ENCODE measurements around the gene ZNF804A.
"Not testable (repeated sequence)": the region's sequence is repeated elsewhere in the genome, so short reads cannot be mapped to it uniquely, and the experiment has no call there.

ZNF804A gene

GRCh38 chr2:184877909-184878308 lies 279.6 kb downstream of the ZNF804A start:
- no peak for ATAC-seq

DNA sequence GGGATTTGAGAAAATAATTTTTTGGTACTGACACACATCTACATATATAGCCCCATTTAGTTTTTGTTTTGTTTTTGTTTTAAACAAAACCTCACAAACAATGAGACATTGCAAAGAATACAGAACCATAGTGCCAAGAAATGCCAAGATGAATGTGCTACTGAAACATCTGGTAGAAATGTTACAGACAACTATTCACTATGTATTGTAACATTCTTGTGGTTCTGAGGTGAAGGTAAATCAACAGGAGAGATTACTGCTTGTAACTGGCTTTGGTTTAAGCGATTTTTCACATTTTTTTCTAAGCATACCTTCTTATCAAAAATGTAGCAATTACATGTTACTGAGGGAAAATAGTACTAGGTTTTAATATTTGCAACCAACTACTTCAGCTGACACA lies 281.3 kb downstream of the ZNF804A start:
- no peak for ATAC-seq
- no peak for TF ChIP-seq OSR1 (CRISPR knock-in tag; IDR thresholded peaks at IDR 0.05)
- TF ChIP-seq TCF4 (CRISPR knock-in tag; IDR thresholded peaks at IDR 0.05; ENCODE audit: borderline replicate concordance), result no peak
- TF ChIP-seq RARB (CRISPR knock-in tag; IDR thresholded peaks at IDR 0.05), result no peak
- no peak for TF ChIP-seq CREB5 (CRISPR knock-in tag; IDR thresholded peaks at IDR 0.05; ENCODE audit: low read depth)
- no peak for TF ChIP-seq ZFP30 (CRISPR knock-in tag; IDR thresholded peaks at IDR 0.05)
- no peak for TF ChIP-seq ZNF565 (CRISPR knock-in tag; conservative IDR thresholded peaks at IDR 0.05; ENCODE audit: low read depth)
- no peak for TF ChIP-seq SNAI2 (CRISPR knock-in tag; IDR thresholded peaks at IDR 0.05)
- TF ChIP-seq ZNF8 (CRISPR knock-in tag; IDR thresholded peaks at IDR 0.05), result no peak
- TF ChIP-seq GLIS3 (CRISPR knock-in tag; IDR thresholded peaks at IDR 0.05), result no peak
- no peak for TF ChIP-seq ISL1 (CRISPR knock-in tag; IDR thresholded peaks at IDR 0.05)
- no peak for TF ChIP-seq BACH2 (CRISPR knock-in tag; IDR thresholded peaks at IDR 0.05; ENCODE audit: borderline replicate concordance)
- no peak for TF ChIP-seq ESRRG (CRISPR knock-in tag; IDR thresholded peaks at IDR 0.05)
- no peak for TF ChIP-seq CSDC2 (CRISPR knock-in tag; IDR thresholded peaks at IDR 0.05)
- no peak for TF ChIP-seq ARNTL (CRISPR knock-in tag; IDR thresholded peaks at IDR 0.05; ENCODE audit: borderline replicate concordance, low read depth)
- TF ChIP-seq PPARA (CRISPR knock-in tag; IDR thresholded peaks at IDR 0.05; ENCODE audit: borderline replicate concordance), result no peak
- no peak for TF ChIP-seq ZC3H10 (CRISPR knock-in tag; IDR thresholded peaks at IDR 0.05)
- TF ChIP-seq TOX (CRISPR knock-in tag; IDR thresholded peaks at IDR 0.05; ENCODE audit: borderline replicate concordance), result no peak
- TF ChIP-seq CSRNP3 (CRISPR knock-in tag; IDR thresholded peaks at IDR 0.05), result no peak

More at GRCh38 chr2:184877909-184878308, 279.6 kb downstream of the ZNF804A start:
- no peak for TF ChIP-seq TOX (CRISPR knock-in tag; IDR thresholded peaks at IDR 0.05; ENCODE audit: borderline replicate concordance)
- no peak for TF ChIP-seq CREB5 (CRISPR knock-in tag; IDR thresholded peaks at IDR 0.05; ENCODE audit: low read depth)
- no peak for TF ChIP-seq RARB (CRISPR knock-in tag; IDR thresholded peaks at IDR 0.05)
- TF ChIP-seq, protein P1, sequence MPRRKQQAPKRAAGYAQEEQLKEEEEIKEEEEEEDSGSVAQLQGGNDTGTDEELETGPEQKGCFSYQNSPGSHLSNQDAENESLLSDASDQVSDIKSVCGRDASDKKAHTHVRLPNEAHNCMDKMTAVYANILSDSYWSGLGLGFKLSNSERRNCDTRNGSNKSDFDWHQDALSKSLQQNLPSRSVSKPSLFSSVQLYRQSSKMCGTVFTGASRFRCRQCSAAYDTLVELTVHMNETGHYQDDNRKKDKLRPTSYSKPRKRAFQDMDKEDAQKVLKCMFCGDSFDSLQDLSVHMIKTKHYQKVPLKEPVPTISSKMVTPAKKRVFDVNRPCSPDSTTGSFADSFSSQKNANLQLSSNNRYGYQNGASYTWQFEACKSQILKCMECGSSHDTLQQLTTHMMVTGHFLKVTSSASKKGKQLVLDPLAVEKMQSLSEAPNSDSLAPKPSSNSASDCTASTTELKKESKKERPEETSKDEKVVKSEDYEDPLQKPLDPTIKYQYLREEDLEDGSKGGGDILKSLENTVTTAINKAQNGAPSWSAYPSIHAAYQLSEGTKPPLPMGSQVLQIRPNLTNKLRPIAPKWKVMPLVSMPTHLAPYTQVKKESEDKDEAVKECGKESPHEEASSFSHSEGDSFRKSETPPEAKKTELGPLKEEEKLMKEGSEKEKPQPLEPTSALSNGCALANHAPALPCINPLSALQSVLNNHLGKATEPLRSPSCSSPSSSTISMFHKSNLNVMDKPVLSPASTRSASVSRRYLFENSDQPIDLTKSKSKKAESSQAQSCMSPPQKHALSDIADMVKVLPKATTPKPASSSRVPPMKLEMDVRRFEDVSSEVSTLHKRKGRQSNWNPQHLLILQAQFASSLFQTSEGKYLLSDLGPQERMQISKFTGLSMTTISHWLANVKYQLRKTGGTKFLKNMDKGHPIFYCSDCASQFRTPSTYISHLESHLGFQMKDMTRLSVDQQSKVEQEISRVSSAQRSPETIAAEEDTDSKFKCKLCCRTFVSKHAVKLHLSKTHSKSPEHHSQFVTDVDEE (CRISPR knock-in tag; IDR thresholded peaks at IDR 0.05), result no peak
- TF ChIP-seq, protein P2, sequence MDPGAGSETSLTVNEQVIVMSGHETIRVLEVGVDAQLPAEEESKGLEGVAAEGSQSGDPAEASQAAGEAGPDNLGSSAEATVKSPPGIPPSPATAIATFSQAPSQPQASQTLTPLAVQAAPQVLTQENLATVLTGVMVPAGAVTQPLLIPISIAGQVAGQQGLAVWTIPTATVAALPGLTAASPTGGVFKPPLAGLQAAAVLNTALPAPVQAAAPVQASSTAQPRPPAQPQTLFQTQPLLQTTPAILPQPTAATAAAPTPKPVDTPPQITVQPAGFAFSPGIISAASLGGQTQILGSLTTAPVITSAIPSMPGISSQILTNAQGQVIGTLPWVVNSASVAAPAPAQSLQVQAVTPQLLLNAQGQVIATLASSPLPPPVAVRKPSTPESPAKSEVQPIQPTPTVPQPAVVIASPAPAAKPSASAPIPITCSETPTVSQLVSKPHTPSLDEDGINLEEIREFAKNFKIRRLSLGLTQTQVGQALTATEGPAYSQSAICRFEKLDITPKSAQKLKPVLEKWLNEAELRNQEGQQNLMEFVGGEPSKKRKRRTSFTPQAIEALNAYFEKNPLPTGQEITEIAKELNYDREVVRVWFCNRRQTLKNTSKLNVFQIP (CRISPR knock-in tag; IDR thresholded peaks at IDR 0.05; ENCODE audit: borderline replicate concordance, low read depth), result no peak
- TF ChIP-seq TCF4 (CRISPR knock-in tag; IDR thresholded peaks at IDR 0.05; ENCODE audit: borderline replicate concordance), result no peak
- TF ChIP-seq ESRRG (CRISPR knock-in tag; IDR thresholded peaks at IDR 0.05), result no peak
- TF ChIP-seq ISL1 (CRISPR knock-in tag; IDR thresholded peaks at IDR 0.05), result no peak
- no peak for TF ChIP-seq PPARA (CRISPR knock-in tag; IDR thresholded peaks at IDR 0.05; ENCODE audit: borderline replicate concordance)
- TF ChIP-seq CSDC2 (CRISPR knock-in tag; IDR thresholded peaks at IDR 0.05), result no peak
- TF ChIP-seq GLIS3 (CRISPR knock-in tag; IDR thresholded peaks at IDR 0.05), result no peak
- TF ChIP-seq BACH2 (CRISPR knock-in tag; IDR thresholded peaks at IDR 0.05; ENCODE audit: borderline replicate concordance), result no peak
- TF ChIP-seq ZC3H10 (CRISPR knock-in tag; IDR thresholded peaks at IDR 0.05), result no peak
- TF ChIP-seq ZNF565 (CRISPR knock-in tag; conservative IDR thresholded peaks at IDR 0.05; ENCODE audit: low read depth), result no peak
- TF ChIP-seq SNAI2 (CRISPR knock-in tag; IDR thresholded peaks at IDR 0.05), result no peak
- TF ChIP-seq ZNF8 (CRISPR knock-in tag; IDR thresholded peaks at IDR 0.05), result no peak
- TF ChIP-seq ZFP3 (CRISPR knock-in tag; IDR thresholded peaks at IDR 0.05), result no peak
- TF ChIP-seq OSR1 (CRISPR knock-in tag; IDR thresholded peaks at IDR 0.05), result no peak

DNA sequence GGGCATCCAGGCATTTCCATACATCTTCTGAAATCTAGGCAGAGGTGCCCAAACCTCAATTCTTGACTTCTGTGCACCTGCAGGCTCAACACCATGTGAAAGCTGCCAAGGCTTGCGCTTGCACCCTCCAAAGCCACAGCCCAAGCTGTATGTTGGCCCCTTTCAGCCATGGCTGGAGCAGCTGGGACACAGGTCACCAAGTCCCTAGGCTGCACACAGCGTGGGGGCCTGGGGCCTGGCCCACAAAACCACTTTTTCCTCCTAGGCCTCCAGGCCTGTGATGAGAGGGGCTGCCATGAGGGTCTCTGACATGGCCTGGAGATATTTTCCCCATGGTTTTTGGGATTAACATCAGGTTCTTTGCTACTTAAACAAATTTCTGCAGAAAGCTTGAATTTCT lies 288.3 kb downstream of the ZNF804A start:
- ATAC-seq, result not testable (repeated sequence)

Measured in SK-N-SH treated with all-trans-retinoic acid at 6 μM for 48 hours (cell line).